ENCODE data around the gene STIP1.

DNA sequence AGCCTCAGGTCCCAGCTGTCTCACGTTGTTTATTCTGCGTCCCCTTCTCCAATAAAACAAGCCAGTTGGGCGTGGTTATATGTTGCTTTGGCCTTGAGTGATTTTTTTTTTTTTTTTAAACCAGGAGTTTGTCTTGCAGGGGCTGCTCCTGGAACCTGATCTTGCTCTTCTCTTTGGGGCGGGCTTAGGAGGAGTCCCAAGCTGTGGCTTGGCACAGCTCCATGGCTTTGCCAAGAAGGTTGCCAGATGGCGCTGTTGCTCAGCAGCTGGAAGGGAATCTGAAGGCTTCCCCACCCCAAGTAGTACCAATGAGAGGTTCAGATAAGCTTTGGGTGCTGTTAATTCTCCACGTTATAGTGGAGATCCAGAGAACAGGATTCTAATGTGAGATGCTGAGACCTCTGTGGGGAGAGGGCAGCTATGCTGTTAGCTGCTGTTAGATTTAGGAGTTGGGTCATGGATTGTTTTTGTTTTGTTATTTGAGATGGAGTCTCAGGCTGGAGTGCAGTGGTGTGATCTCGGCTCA lies 18.6 kb downstream of the STIP1 start:
- peak in 3 of 4 experiments; percentile 71 to 82 (median 72) for TF ChIP-seq CTCF (IDR thresholded peaks at IDR 0.05)
- TF ChIP-seq POLR2AphosphoS5 (IDR thresholded peaks at IDR 0.05): peak; percentile 90

All from gastroesophageal sphincter (tissue), 3 donors.